ENCODE data around the gene STOML3. TPM values are rescaled to one million over a fixed set of nuclear protein-coding genes. Genes with fewer than 3 reads are reported as not detected.

The STOML3 gene
- total RNA-seq, 1 experiment from 2014 or later: not detected

- BruUV-seq (replicated peaks): no TSS peak
- H3K36me3 ChIP-seq (ENCODE audit: control insufficient read depth, insufficient read depth, low read length): peaks cover 5% of the 10 kb centered on the region; the same call in 1 of the 2 replicates
- peaks cover 8% of the 10 kb centered on the region for H3K4me1 ChIP-seq (ENCODE audit: control insufficient read depth, insufficient read depth, low read length)
- ATAC-seq: no peak
- no peaks in the 10 kb centered on the region for H3K27me3 ChIP-seq (ENCODE audit: control insufficient read depth, insufficient read depth, low read length)
- peak overlapping the region; percentile 44; the same call in 1 of the 2 replicates for H3K27ac ChIP-seq (ENCODE audit: low read length)
- ChIA-PET POLR2A (no interaction called here), CTCF (no interaction called here)
- TF ChIP-seq POLR2AphosphoS5 (IDR thresholded peaks at IDR 0.05; ENCODE audit: low read depth, low read length): no peak
- TF ChIP-seq REST (IDR thresholded peaks at IDR 0.05; ENCODE audit: insufficient read depth in 1 of 2, low read depth in 2 of 2, low read length in 1 of 2): no peak
- TF ChIP-seq CTCF (IDR thresholded peaks at IDR 0.05): no peak
- no peak for TF ChIP-seq SIN3A (IDR thresholded peaks at IDR 0.05; ENCODE audit: borderline replicate concordance, insufficient read depth, low read depth, low read length)
- TF ChIP-seq TCF7L2 (IDR thresholded peaks at IDR 0.05; ENCODE audit: low read depth, low read length): no peak
- in situ Hi-C loops (cut with HindIII; ENCODE audit: low pct_unique_long_range_greater_than_20kb, low sequenced_read_pairs): no loop called here
- no peak for DNase-seq (ENCODE audit: low read depth, low spot score)
- H3K9me3 ChIP-seq (ENCODE audit: control insufficient read depth, insufficient read depth, low read depth, low read length): no peaks in the 10 kb centered on the region
- intact Hi-C loops (cut with micrococcal nuclease; ENCODE audit: unreplicated experiment): loop anchor here (10.0 kb wide), 1 partner anchor 639 kb away; no protein-coding TSS in a partner anchor
- peak overlapping the region; percentile 89 to 91 for H3K4me3 ChIP-seq (ENCODE audit: low read depth in 2 of 2, low read length in 2 of 2)
These were observed 45.2 kb upstream of the STOML3 start for GRCh38 chr13:39035799-39036198.

GRCh38 chr13:39035204-39035603, 44.6 kb upstream of the STOML3 start:
- CTCF ChIA-PET: no interaction called here
- POLR2A ChIA-PET: no interaction called here
- no peak overlapping the region for H3K27ac ChIP-seq (ENCODE audit: low read length)
- TF ChIP-seq POLR2AphosphoS5 (IDR thresholded peaks at IDR 0.05; ENCODE audit: low read depth, low read length) (no peak), SIN3A (IDR thresholded peaks at IDR 0.05; ENCODE audit: borderline replicate concordance, insufficient read depth, low read depth, low read length) (no peak), CTCF (IDR thresholded peaks at IDR 0.05) (no peak), TCF7L2 (IDR thresholded peaks at IDR 0.05; ENCODE audit: low read depth, low read length) (no peak), REST (IDR thresholded peaks at IDR 0.05; ENCODE audit: insufficient read depth in 1 of 2, low read depth in 2 of 2, low read length in 1 of 2) (no peak)
- H3K36me3 ChIP-seq (ENCODE audit: control insufficient read depth, insufficient read depth, low read length): peaks cover 5% of the 10 kb centered on the region; the same call in 1 of the 2 replicates
- no peak for DNase-seq (ENCODE audit: low read depth, low spot score)
- H3K27me3 ChIP-seq (ENCODE audit: control insufficient read depth, insufficient read depth, low read length): no peaks in the 10 kb centered on the region
- no peaks in the 10 kb centered on the region for H3K9me3 ChIP-seq (ENCODE audit: control insufficient read depth, insufficient read depth, low read depth, low read length)
- no TSS peak for BruUV-seq (replicated peaks)
- intact Hi-C loops (cut with micrococcal nuclease; ENCODE audit: unreplicated experiment) (loop anchor here (10.0 kb wide), 1 partner anchor 640 kb away; no protein-coding TSS in a partner anchor), in situ Hi-C loops (cut with HindIII; ENCODE audit: low pct_unique_long_range_greater_than_20kb, low sequenced_read_pairs) (no loop called here)
- H3K4me3 ChIP-seq (ENCODE audit: low read depth in 2 of 2, low read length in 2 of 2): peak overlapping the region; percentile 89 to 91
- peaks cover 8% of the 10 kb centered on the region; the same call in 1 of the 2 replicates for H3K4me1 ChIP-seq (ENCODE audit: control insufficient read depth, insufficient read depth, low read length)
- ATAC-seq: no peak
